ENCODE data around the gene TRIP12. TPM values are rescaled to one million over a fixed set of nuclear protein-coding genes. Genes with fewer than 3 reads are reported as not detected.

TRIP12 gene
- total and polyA plus RNA-seq, 2 of the 8 experiments (the other 6 are each of a cell fraction or from before 2014, with no cell fraction given) = 23.1 to 174 TPM

GRCh38 chr2:229921101-229921891 is 513 bp downstream of the TRIP12 start (continued):
- 0 out of 2 replicates have a peak, but pooled peaks have one; percentile 8 for TF ChIP-seq RBBP5 (IDR thresholded peaks at IDR 0.05; ENCODE audit: borderline replicate concordance, low read depth, low read length)
- peak; percentile 90 for TF ChIP-seq EGR1 (IDR thresholded peaks at IDR 0.05; ENCODE audit: borderline replicate concordance, low read depth, low read length)
- TF ChIP-seq HDAC2 (IDR thresholded peaks at IDR 0.05; ENCODE audit: borderline replicate concordance in 1 of 2, low read depth in 2 of 2, low read length in 2 of 2) = 0 out of 4 replicates have a peak, but pooled peaks have one; percentile 28 to 52
- no peak for TF ChIP-seq SUZ12 (IDR thresholded peaks at IDR 0.05; ENCODE audit: low read length)
